Measurements from ENCODE around the gene MAGI2. TPM values are rescaled to one million over a fixed set of nuclear protein-coding genes. Genes with fewer than 3 reads are reported as not detected.

MAGI2 gene
- total RNA-seq, 1 experiment from 2014 or later = 0.25 TPM

GRCh38 chr7:78185149-78185745 lies 1268.2 kb downstream of the MAGI2 start:
- Histone ChIP-seq H3K27me3 (replicated peaks; ENCODE audit: control insufficient read depth, insufficient read depth, low read length) (no peaks in the 10 kb centered on the region; the same call in 1 of the 2 replicates), H3K4me1 (no peaks in the 10 kb centered on the region), H3K36me3 (ENCODE audit: control insufficient read depth, insufficient read depth, low read length) (no peaks in the 10 kb centered on the region), H3K9me3 (no peaks in the 10 kb centered on the region), H3K4me3 (ENCODE audit: low read depth, low read length) (no peak overlapping the region)
- CTCF ChIA-PET = no interaction called here
- peaks cover 13% of the 10 kb centered on the region for H3K27me3 Mint-ChIP-seq (ENCODE audit: insufficient read depth, unreplicated experiment)
- no peaks in the 10 kb centered on the region for H3K9me3 Mint-ChIP-seq (ENCODE audit: unreplicated experiment)
- H3K36me3 Mint-ChIP-seq (ENCODE audit: insufficient read depth, unreplicated experiment) = no peaks in the 10 kb centered on the region
- intact Hi-C loops (cut with micrococcal nuclease; ENCODE audit: unreplicated experiment) = no loop called here
- H3K4me1 Mint-ChIP-seq (ENCODE audit: low read depth, unreplicated experiment) = no peaks in the 10 kb centered on the region
- no peak overlapping the region for H3K4me3 Mint-ChIP-seq (ENCODE audit: unreplicated experiment)
- H3K27ac Mint-ChIP-seq (ENCODE audit: unreplicated experiment) = no peak overlapping the region
- POLR2A ChIA-PET = no interaction called here
- no peak for TF ChIP-seq CTCF (IDR thresholded peaks at IDR 0.05; ENCODE audit: insufficient read depth in 1 of 2, low read depth in 1 of 2, low read length in 1 of 2, severe bottlenecking in 1 of 2, unreplicated experiment in 1 of 2)
- BruUV-seq (replicated peaks) = no TSS peak
- DNase-seq = no peak

GRCh38 chr7:78184299-78184698 lies 1269.2 kb downstream of the MAGI2 start:
- H3K27ac Mint-ChIP-seq (ENCODE audit: unreplicated experiment) = no peak overlapping the region
- H3K9me3 Mint-ChIP-seq (ENCODE audit: unreplicated experiment) = no peaks in the 10 kb centered on the region
- Histone ChIP-seq H3K4me3 (ENCODE audit: low read depth, low read length) (no peak overlapping the region), H3K27me3 (replicated peaks; ENCODE audit: control insufficient read depth, insufficient read depth, low read length) (no peaks in the 10 kb centered on the region; the same call in 1 of the 2 replicates), H3K4me1 (no peaks in the 10 kb centered on the region), H3K36me3 (ENCODE audit: control insufficient read depth, insufficient read depth, low read length) (no peaks in the 10 kb centered on the region), H3K9me3 (no peaks in the 10 kb centered on the region)
- ChIA-PET CTCF (no interaction called here), POLR2A (no interaction called here)
- no peak for TF ChIP-seq CTCF (IDR thresholded peaks at IDR 0.05; ENCODE audit: insufficient read depth in 1 of 2, low read depth in 1 of 2, low read length in 1 of 2, severe bottlenecking in 1 of 2, unreplicated experiment in 1 of 2)
- H3K27me3 Mint-ChIP-seq (ENCODE audit: insufficient read depth, unreplicated experiment) = peaks cover 15% of the 10 kb centered on the region
- no peak overlapping the region for H3K4me3 Mint-ChIP-seq (ENCODE audit: unreplicated experiment)
- BruUV-seq (replicated peaks) = no TSS peak
- no peaks in the 10 kb centered on the region for H3K36me3 Mint-ChIP-seq (ENCODE audit: insufficient read depth, unreplicated experiment)
- intact Hi-C loops (cut with micrococcal nuclease; ENCODE audit: unreplicated experiment) = no loop called here
- no peak for DNase-seq
- H3K4me1 Mint-ChIP-seq (ENCODE audit: low read depth, unreplicated experiment) = no peaks in the 10 kb centered on the region

GRCh38 chr7:78179827-78180477 lies 1273.5 kb downstream of the MAGI2 start:
- no TSS peak for BruUV-seq (replicated peaks)
- DNase-seq = no peak

More at GRCh38 chr7:78179827-78180477, 1273.5 kb downstream of the MAGI2 start:
- intact Hi-C loops (cut with micrococcal nuclease; ENCODE audit: unreplicated experiment) = no loop called here
- TF ChIP-seq CTCF (IDR thresholded peaks at IDR 0.05; ENCODE audit: insufficient read depth in 1 of 2, low read depth in 1 of 2, low read length in 1 of 2, severe bottlenecking in 1 of 2, unreplicated experiment in 1 of 2) = no peak
- ChIA-PET POLR2A (no interaction called here), CTCF (no interaction called here)
- H3K4me1 ChIP-seq = no peaks in the 10 kb centered on the region
- Mint-ChIP-seq H3K27ac (ENCODE audit: unreplicated experiment) (no peak overlapping the region), H3K27me3 (ENCODE audit: insufficient read depth, unreplicated experiment) (peaks cover 17% of the 10 kb centered on the region), H3K9me3 (ENCODE audit: unreplicated experiment) (no peaks in the 10 kb centered on the region), H3K4me1 (ENCODE audit: low read depth, unreplicated experiment) (no peaks in the 10 kb centered on the region), H3K4me3 (ENCODE audit: unreplicated experiment) (no peak overlapping the region), H3K36me3 (ENCODE audit: insufficient read depth, unreplicated experiment) (no peaks in the 10 kb centered on the region)
- H3K9me3 ChIP-seq = no peaks in the 10 kb centered on the region
- H3K4me3 ChIP-seq (ENCODE audit: low read depth, low read length) = no peak overlapping the region
- no peaks in the 10 kb centered on the region for H3K36me3 ChIP-seq (ENCODE audit: control insufficient read depth, insufficient read depth, low read length)
- no peaks in the 10 kb centered on the region for H3K27me3 ChIP-seq (replicated peaks; ENCODE audit: control insufficient read depth, insufficient read depth, low read length)
